HEK293 (cell line): ENCODE results near the gene RASD2.

Source experiments
- CTCF ChIA-PET: fragments of 350-600 bp; formaldehyde crosslinking; extraction: SDS; loops from one replicate; lab custom pipeline; 2021; ENCODE audit warnings: antibody characterized with exemption; lab: Yijun Ruan, JAX
- POLR2A ChIA-PET: fragments of 300-600 bp; formaldehyde crosslinking; extraction: SDS; loops from one replicate; lab custom pipeline; 2020; ENCODE audit warnings: antibody characterized with exemption, inconsistent platforms; lab: Yijun Ruan, JAX
- H3K27ac ChIP-seq: fragments of 200-500 bp; sonication (Bioruptor generic); 2 replicates; pipeline ENCODE4 v1.5.1; 2014; ENCODE audit warnings: low read depth, low read length, control low read depth, inconsistent platforms; ENCODE audit errors: extremely low read depth
- H3K36me3 ChIP-seq, 2 experiments: fragments of 200-500 bp in 1 of 2; sonication (Bioruptor generic) in 1 of 2; 1 replicate in 1 of 2; 2 replicates in 1 of 2; pipeline ENCODE4 v1.5.1; 2014 to 2017; ENCODE audit warnings: inconsistent platforms in 2 of 2, low read length in 2 of 2; ENCODE audit not compliant: control insufficient read depth in 2 of 2, insufficient read depth in 1 of 2
- H3K4me1 ChIP-seq: fragments of 200-500 bp; sonication (Bioruptor generic); 2 replicates; pipeline ENCODE4 v1.5.1; 2014; ENCODE audit warnings: mild to moderate bottlenecking, low read length, inconsistent platforms; ENCODE audit not compliant: control insufficient read depth, insufficient read depth
- H3K4me3 ChIP-seq: 2 replicates; pipeline ENCODE4 v1.5.1; 2011; ENCODE audit warnings: low read depth, mild to moderate bottlenecking, control low read depth, low read length, moderate library complexity
- H3K9me3 ChIP-seq: fragments of 200-500 bp; sonication (Bioruptor generic); 2 replicates; pipeline ENCODE4 v1.5.1; 2014; ENCODE audit warnings: low read depth, low read length, inconsistent platforms; ENCODE audit not compliant: control insufficient read depth, insufficient read depth
- EGR2 ChIP-seq: fragments of 450-650 bp; formaldehyde crosslinking; IDR thresholded peaks from 2 replicates; pipeline ENCODE4 v1.5.1; 2016; ENCODE audit warnings: low read depth, missing biosample characterization, missing genetic modification characterization
- GLIS1 ChIP-seq: fragments of 450-650 bp; formaldehyde crosslinking; IDR thresholded peaks from 2 replicates; pipeline ENCODE4 v1.5.1; 2016; ENCODE audit warnings: missing biosample characterization, missing genetic modification characterization
- KLF9 ChIP-seq: fragments of 450-650 bp; formaldehyde crosslinking; IDR thresholded peaks from 2 replicates; pipeline ENCODE4 v1.5.1; 2016; ENCODE audit warnings: missing biosample characterization, missing genetic modification characterization, low read depth
- MYNN ChIP-seq: fragments of 450-650 bp; formaldehyde crosslinking; IDR thresholded peaks from 2 replicates; pipeline ENCODE4 v1.5.1; 2016; ENCODE audit warnings: missing biosample characterization, missing genetic modification characterization, borderline replicate concordance
- MZF1 ChIP-seq: fragments of 450-650 bp; formaldehyde crosslinking; IDR thresholded peaks from 2 replicates; pipeline ENCODE4 v1.5.1; 2017; ENCODE audit warnings: missing biosample characterization, missing genetic modification characterization, borderline replicate concordance
- OSR2 ChIP-seq: fragments of 450-650 bp; formaldehyde crosslinking; IDR thresholded peaks from 2 replicates; pipeline ENCODE4 v1.5.1; 2016; ENCODE audit warnings: missing biosample characterization, missing genetic modification characterization
- RBAK ChIP-seq: fragments of 450-650 bp; formaldehyde crosslinking; IDR thresholded peaks from 2 replicates; pipeline ENCODE4 v1.5.1; 2016; ENCODE audit warnings: missing biosample characterization, missing genetic modification characterization
- REPIN1 ChIP-seq: fragments of 450-650 bp; formaldehyde crosslinking; IDR thresholded peaks from 2 replicates; pipeline ENCODE4 v1.5.1; 2017; ENCODE audit warnings: missing biosample characterization, missing genetic modification characterization, low read depth
- TCF7L2 ChIP-seq: IDR thresholded peaks from 2 replicates; pipeline ENCODE4 v1.6.1; 2011; ENCODE audit warnings: low read depth, mild to moderate bottlenecking, inconsistent platforms, low read length, moderate library complexity, borderline replicate concordance
- ZBTB7A ChIP-seq: fragments of 450-650 bp; formaldehyde crosslinking; IDR thresholded peaks from 2 replicates; pipeline ENCODE4 v1.5.1; 2016; ENCODE audit warnings: low read depth, missing biosample characterization, missing genetic modification characterization
- ZEB2 ChIP-seq: fragments of 450-650 bp; formaldehyde crosslinking; IDR thresholded peaks from 2 replicates; pipeline ENCODE4 v1.5.1; 2016; ENCODE audit warnings: missing biosample characterization, missing genetic modification characterization
- ZNF132 ChIP-seq: fragments of 450-650 bp; formaldehyde crosslinking; IDR thresholded peaks from 2 replicates; pipeline ENCODE4 v1.5.1; 2017; ENCODE audit warnings: missing biosample characterization, missing genetic modification characterization, borderline replicate concordance
- ZNF133 ChIP-seq: fragments of 450-650 bp; formaldehyde crosslinking; IDR thresholded peaks from 2 replicates; pipeline ENCODE4 v1.5.1; 2016; ENCODE audit warnings: missing biosample characterization, missing genetic modification characterization
- ZNF174 ChIP-seq: fragments of 450-650 bp; formaldehyde crosslinking; IDR thresholded peaks from 2 replicates; pipeline ENCODE4 v1.5.0; 2017; ENCODE audit warnings: missing biosample characterization, mild to moderate bottlenecking, missing genetic modification characterization
- ZNF184 ChIP-seq: fragments of 450-650 bp; IDR thresholded peaks from 2 replicates; pipeline ENCODE4 v1.5.1; 2018; ENCODE audit warnings: missing biosample characterization, mild to moderate bottlenecking, missing genetic modification characterization
- ZNF211 ChIP-seq: fragments of 450-650 bp; formaldehyde crosslinking; IDR thresholded peaks from 2 replicates; pipeline ENCODE4 v1.5.1; 2016; ENCODE audit warnings: low read depth, missing biosample characterization, missing genetic modification characterization
- ZNF433 ChIP-seq: fragments of 450-650 bp; formaldehyde crosslinking; IDR thresholded peaks from 2 replicates; pipeline ENCODE4 v1.5.1; 2016; ENCODE audit warnings: missing biosample characterization, missing genetic modification characterization, low read depth
- ZNF521 ChIP-seq: fragments of 450-650 bp; formaldehyde crosslinking; IDR thresholded peaks from 2 replicates; pipeline ENCODE4 v1.5.1; 2017; ENCODE audit warnings: missing biosample characterization, mild to moderate bottlenecking, missing genetic modification characterization
- ZNF544 ChIP-seq: fragments of 450-650 bp; formaldehyde crosslinking; IDR thresholded peaks from 2 replicates; pipeline ENCODE4 v1.5.0; 2017; ENCODE audit warnings: missing biosample characterization, missing genetic modification characterization
- ZNF560 ChIP-seq: fragments of 450-650 bp; formaldehyde crosslinking; IDR thresholded peaks from 2 replicates; pipeline ENCODE4 v1.5.1; 2017; ENCODE audit warnings: missing biosample characterization, missing genetic modification characterization, borderline replicate concordance
- TF ChIP-seq, protein P1 (sequence below): fragments of 450-650 bp; formaldehyde crosslinking; IDR thresholded peaks from 2 replicates; pipeline ENCODE4 v1.5.1; 2016; ENCODE audit warnings: missing biosample characterization, missing genetic modification characterization
- TF ChIP-seq, protein P2 (sequence below): fragments of 450-650 bp; formaldehyde crosslinking; IDR thresholded peaks from 2 replicates; pipeline ENCODE4 v1.5.1; 2017; ENCODE audit warnings: missing biosample characterization, missing genetic modification characterization
- TF ChIP-seq, protein P3 (sequence below): fragments of 450-650 bp; formaldehyde crosslinking; IDR thresholded peaks from 2 replicates; pipeline ENCODE4 v1.5.1; 2016; ENCODE audit warnings: missing biosample characterization, missing genetic modification characterization, low read depth
- TF ChIP-seq, protein P4 (sequence below): fragments of 450-650 bp; formaldehyde crosslinking; IDR thresholded peaks from 2 replicates; pipeline ENCODE4 v1.5.1; 2017; ENCODE audit warnings: missing biosample characterization, missing genetic modification characterization

Gene RASD2

DNA sequence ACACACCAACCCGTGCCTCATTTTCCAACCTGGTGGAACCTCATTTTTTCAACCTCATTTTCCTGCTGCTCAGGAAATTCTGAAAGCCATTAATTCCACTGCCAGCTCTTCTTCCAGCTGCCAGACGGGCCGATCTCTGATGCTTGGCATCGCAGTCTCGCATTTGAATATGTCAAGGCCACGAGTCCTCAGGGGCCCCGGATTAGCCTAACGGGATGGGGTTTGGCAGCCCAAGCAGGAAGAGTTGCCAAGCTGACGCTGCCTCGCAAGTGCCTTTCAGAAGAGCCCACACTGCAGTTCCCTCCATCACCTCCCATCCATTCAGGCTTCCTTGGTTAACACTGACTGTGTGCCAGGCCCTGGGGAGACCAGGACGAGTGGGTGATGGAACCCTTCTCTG is 8.7 kb downstream of the RASD2 start (continued):
- TF ChIP-seq, protein P1, sequence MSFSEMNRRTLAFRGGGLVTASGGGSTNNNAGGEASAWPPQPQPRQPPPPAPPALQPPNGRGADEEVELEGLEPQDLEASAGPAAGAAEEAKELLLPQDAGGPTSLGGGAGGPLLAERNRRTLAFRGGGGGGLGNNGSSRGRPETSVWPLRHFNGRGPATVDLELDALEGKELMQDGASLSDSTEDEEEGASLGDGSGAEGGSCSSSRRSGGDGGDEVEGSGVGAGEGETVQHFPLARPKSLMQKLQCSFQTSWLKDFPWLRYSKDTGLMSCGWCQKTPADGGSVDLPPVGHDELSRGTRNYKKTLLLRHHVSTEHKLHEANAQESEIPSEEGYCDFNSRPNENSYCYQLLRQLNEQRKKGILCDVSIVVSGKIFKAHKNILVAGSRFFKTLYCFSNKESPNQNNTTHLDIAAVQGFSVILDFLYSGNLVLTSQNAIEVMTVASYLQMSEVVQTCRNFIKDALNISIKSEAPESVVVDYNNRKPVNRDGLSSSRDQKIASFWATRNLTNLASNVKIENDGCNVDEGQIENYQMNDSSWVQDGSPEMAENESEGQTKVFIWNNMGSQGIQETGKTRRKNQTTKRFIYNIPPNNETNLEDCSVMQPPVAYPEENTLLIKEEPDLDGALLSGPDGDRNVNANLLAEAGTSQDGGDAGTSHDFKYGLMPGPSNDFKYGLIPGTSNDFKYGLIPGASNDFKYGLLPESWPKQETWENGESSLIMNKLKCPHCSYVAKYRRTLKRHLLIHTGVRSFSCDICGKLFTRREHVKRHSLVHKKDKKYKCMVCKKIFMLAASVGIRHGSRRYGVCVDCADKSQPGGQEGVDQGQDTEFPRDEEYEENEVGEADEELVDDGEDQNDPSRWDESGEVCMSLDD (tag by site-specific recombination): no peak
- TF ChIP-seq, protein P2, sequence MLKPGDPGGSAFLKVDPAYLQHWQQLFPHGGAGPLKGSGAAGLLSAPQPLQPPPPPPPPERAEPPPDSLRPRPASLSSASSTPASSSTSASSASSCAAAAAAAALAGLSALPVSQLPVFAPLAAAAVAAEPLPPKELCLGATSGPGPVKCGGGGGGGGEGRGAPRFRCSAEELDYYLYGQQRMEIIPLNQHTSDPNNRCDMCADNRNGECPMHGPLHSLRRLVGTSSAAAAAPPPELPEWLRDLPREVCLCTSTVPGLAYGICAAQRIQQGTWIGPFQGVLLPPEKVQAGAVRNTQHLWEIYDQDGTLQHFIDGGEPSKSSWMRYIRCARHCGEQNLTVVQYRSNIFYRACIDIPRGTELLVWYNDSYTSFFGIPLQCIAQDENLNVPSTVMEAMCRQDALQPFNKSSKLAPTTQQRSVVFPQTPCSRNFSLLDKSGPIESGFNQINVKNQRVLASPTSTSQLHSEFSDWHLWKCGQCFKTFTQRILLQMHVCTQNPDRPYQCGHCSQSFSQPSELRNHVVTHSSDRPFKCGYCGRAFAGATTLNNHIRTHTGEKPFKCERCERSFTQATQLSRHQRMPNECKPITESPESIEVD (tag by site-specific recombination): no peak
- TF ChIP-seq ZNF184 (tag by site-specific recombination) (no peak), OSR2 (tag by site-specific recombination) (no peak), ZNF521 (tag by site-specific recombination) (no peak), ZBTB7A (tag by site-specific recombination) (no peak), ZNF132 (tag by site-specific recombination) (no peak), ZNF560 (tag by site-specific recombination) (no peak)

DNA sequence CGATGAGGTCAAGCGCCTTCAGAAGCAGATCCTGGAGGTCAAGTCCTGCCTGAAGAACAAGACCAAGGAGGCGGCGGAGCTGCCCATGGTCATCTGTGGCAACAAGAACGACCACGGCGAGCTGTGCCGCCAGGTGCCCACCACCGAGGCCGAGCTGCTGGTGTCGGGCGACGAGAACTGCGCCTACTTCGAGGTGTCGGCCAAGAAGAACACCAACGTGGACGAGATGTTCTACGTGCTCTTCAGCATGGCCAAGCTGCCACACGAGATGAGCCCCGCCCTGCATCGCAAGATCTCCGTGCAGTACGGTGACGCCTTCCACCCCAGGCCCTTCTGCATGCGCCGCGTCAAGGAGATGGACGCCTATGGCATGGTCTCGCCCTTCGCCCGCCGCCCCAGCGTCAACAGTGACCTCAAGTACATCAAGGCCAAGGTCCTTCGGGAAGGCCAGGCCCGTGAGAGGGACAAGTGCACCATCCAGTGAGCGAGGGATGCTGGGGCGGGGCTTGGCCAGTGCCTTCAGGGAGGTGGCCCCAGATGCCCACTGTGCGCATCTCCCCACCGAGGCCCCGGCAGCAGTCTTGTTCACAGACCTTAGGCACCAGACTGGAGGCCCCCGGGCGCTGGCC is 11.0 kb downstream of the RASD2 start:
- no peaks in the 10 kb centered on the region for H3K36me3 ChIP-seq
- no peaks in the 10 kb centered on the region for H3K9me3 ChIP-seq
- H3K27ac ChIP-seq: no peak overlapping the region
- no peaks in the 10 kb centered on the region; the same call in 1 of the 2 replicates for H3K4me1 ChIP-seq
- H3K4me3 ChIP-seq: no peak overlapping the region
- ChIA-PET POLR2A (interaction anchor here (0.6 to 1.4 kb wide), 2 partner anchors 17 to 121 kb away, joined by 3 read pairs; no protein-coding TSS in a partner anchor), CTCF (interaction anchor here (0.5 to 3.7 kb wide), 7 partner anchors 11 to 514 kb away, joined by 3 to 26 read pairs (median 4); partner anchors contain the start of gene RASD2)
- TF ChIP-seq, protein P3, sequence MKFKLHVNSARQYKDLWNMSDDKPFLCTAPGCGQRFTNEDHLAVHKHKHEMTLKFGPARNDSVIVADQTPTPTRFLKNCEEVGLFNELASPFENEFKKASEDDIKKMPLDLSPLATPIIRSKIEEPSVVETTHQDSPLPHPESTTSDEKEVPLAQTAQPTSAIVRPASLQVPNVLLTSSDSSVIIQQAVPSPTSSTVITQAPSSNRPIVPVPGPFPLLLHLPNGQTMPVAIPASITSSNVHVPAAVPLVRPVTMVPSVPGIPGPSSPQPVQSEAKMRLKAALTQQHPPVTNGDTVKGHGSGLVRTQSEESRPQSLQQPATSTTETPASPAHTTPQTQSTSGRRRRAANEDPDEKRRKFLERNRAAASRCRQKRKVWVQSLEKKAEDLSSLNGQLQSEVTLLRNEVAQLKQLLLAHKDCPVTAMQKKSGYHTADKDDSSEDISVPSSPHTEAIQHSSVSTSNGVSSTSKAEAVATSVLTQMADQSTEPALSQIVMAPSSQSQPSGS (tag by site-specific recombination): no peak
- TF ChIP-seq ZEB2: no peak
- no peak for TF ChIP-seq TCF7L2
- no peak for TF ChIP-seq ZNF132 (tag by site-specific recombination)
- TF ChIP-seq RBAK (tag by site-specific recombination): no peak
- no peak for TF ChIP-seq ZNF433 (tag by site-specific recombination)
- no peak for TF ChIP-seq MZF1
- no peak for TF ChIP-seq ZNF544
- no peak for TF ChIP-seq REPIN1 (tag by site-specific recombination)

DNA sequence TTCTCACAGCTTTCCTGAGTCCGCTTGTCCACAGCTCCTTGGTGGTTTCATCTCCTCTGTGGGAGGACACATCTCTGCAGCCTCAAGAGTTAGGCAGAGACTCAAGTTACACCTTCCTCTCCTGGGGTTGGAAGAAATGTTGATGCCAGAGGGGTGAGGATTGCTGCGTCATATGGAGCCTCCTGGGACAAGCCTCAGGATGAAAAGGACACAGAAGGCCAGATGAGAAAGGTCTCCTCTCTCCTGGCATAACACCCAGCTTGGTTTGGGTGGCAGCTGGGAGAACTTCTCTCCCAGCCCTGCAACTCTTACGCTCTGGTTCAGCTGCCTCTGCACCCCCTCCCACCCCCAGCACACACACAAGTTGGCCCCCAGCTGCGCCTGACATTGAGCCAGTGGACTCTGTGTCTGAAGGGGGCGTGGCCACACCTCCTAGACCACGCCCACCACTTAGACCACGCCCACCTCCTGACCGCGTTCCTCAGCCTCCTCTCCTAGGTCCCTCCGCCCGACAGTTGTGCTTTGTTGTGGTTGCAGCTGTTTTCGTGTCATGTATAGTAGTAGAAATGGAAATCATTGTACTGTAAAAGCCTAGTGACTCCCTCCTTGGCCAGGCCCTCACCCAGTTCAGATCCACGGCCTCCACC is 11.7 kb downstream of the RASD2 start:
- POLR2A ChIA-PET: interaction anchor here (0.6 to 2.3 kb wide), 3 partner anchors 11 to 954 kb away, joined by 3 to 11 read pairs (median 3); partner anchors contain the start of genes FOXRED2 and RASD2
- no peak for TF ChIP-seq ZNF133 (tag by site-specific recombination)
- peak; percentile 99 for TF ChIP-seq GLIS1 (tag by site-specific recombination)
- peak; percentile 100 for TF ChIP-seq KLF9 (tag by site-specific recombination)
- peak; percentile 54 for TF ChIP-seq EGR2 (tag by site-specific recombination)
- TF ChIP-seq MYNN (tag by site-specific recombination): no peak
- TF ChIP-seq, protein P4, sequence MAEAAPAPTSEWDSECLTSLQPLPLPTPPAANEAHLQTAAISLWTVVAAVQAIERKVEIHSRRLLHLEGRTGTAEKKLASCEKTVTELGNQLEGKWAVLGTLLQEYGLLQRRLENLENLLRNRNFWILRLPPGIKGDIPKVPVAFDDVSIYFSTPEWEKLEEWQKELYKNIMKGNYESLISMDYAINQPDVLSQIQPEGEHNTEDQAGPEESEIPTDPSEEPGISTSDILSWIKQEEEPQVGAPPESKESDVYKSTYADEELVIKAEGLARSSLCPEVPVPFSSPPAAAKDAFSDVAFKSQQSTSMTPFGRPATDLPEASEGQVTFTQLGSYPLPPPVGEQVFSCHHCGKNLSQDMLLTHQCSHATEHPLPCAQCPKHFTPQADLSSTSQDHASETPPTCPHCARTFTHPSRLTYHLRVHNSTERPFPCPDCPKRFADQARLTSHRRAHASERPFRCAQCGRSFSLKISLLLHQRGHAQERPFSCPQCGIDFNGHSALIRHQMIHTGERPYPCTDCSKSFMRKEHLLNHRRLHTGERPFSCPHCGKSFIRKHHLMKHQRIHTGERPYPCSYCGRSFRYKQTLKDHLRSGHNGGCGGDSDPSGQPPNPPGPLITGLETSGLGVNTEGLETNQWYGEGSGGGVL: peak; percentile 9; the same call in 1 of the 2 replicates
- TF ChIP-seq ZNF560 (tag by site-specific recombination): no peak
- TF ChIP-seq ZNF174 (tag by site-specific recombination): no peak
- TF ChIP-seq MZF1: no peak
- TF ChIP-seq ZNF211 (tag by site-specific recombination): no peak

More for the DNA sequence above, 11.7 kb downstream of the RASD2 start:
- Histone ChIP-seq H3K4me3 (no peak overlapping the region), H3K9me3 (no peaks in the 10 kb centered on the region), H3K36me3 (no peaks in the 10 kb centered on the region), H3K27ac (no peak overlapping the region), H3K4me1 (no peaks in the 10 kb centered on the region; the same call in 1 of the 2 replicates)
- CTCF ChIA-PET: interaction anchor here (0.5 to 3.7 kb wide), 4 partner anchors 12 to 514 kb away, joined by 3 to 26 read pairs (median 6); partner anchors contain the start of gene RASD2
